OCI-LY1 (cell line): ENCODE results near the gene ADAT3.

Source experiments
- H2AFZ ChIP-seq: fragments of 200-600 bp; sonication (generic), shearing (Covaris generic); 2 replicates; pipeline ENCODE4 v1.6.0; 2014; ENCODE audit warnings: antibody characterized with exemption, mild to moderate bottlenecking, low read length
- H3F3A ChIP-seq: fragments of 200-600 bp; sonication (generic), shearing (Covaris generic); 2 replicates; pipeline ENCODE4 v1.6.0; 2014; ENCODE audit warnings: mild to moderate bottlenecking, antibody characterized with exemption, low read length, moderate library complexity; ENCODE audit not compliant: insufficient read depth
- H3K27ac ChIP-seq: fragments of 200-600 bp; sonication (generic); 2 replicates; pipeline ENCODE4 v1.5.1; 2014; ENCODE audit warnings: low read length, mixed run types, mild to moderate bottlenecking, low read depth; ENCODE audit not compliant: poor library complexity, severe bottlenecking
- H3K27me3 ChIP-seq: fragments of 200-600 bp; sonication (generic); 2 replicates; pipeline ENCODE4 v1.6.0; 2014; ENCODE audit warnings: antibody characterized with exemption, mild to moderate bottlenecking, low read length, moderate library complexity; ENCODE audit not compliant: insufficient read depth
- H3K36me3 ChIP-seq: fragments of 200-600 bp; sonication (generic); 2 replicates; pipeline ENCODE4 v1.6.1; 2014; ENCODE audit warnings: mild to moderate bottlenecking, antibody characterized with exemption, low read length, moderate library complexity, mixed read lengths; ENCODE audit not compliant: insufficient read depth
- H3K4me1 ChIP-seq: fragments of 200-600 bp; sonication (generic); 2 replicates; pipeline ENCODE4 v1.5.1; 2014; ENCODE audit warnings: mild to moderate bottlenecking, low read length, moderate library complexity; ENCODE audit not compliant: insufficient read depth, severe bottlenecking
- H3K4me2 ChIP-seq: fragments of 200-600 bp; sonication (generic), shearing (Covaris generic); 2 replicates; pipeline ENCODE4 v1.6.1; 2014; ENCODE audit warnings: low read length
- H3K4me3 ChIP-seq: fragments of 200-600 bp; sonication (generic); 2 replicates; pipeline ENCODE4 v1.5.1; 2014; ENCODE audit warnings: low read length, low read depth, mild to moderate bottlenecking, mixed read lengths; ENCODE audit not compliant: poor library complexity, severe bottlenecking
- H3K79me2 ChIP-seq: fragments of 200-600 bp; shearing (Covaris generic); 2 replicates; pipeline ENCODE4 v1.6.1; 2016; ENCODE audit warnings: mixed run types, low read length, mixed read lengths; ENCODE audit not compliant: insufficient read depth
- H3K9ac ChIP-seq: fragments of 200-600 bp; sonication (generic), shearing (Covaris generic); 2 replicates; pipeline ENCODE4 v1.6.1; 2014; ENCODE audit warnings: mild to moderate bottlenecking, low read length, mixed read lengths
- H3K9me2 ChIP-seq: fragments of 200-600 bp; sonication (generic), shearing (Covaris generic); 2 replicates; pipeline ENCODE4 v1.6.1; 2014; ENCODE audit warnings: low read depth, mild to moderate bottlenecking, low read length, mixed read lengths
- H3K9me3 ChIP-seq: fragments of 200-600 bp; shearing (Covaris generic); 2 replicates; pipeline ENCODE4 v1.6.1; 2014; ENCODE audit warnings: low read length, mixed read lengths
- H4K20me1 ChIP-seq: fragments of 200-600 bp; sonication (generic), shearing (Covaris generic); 2 replicates; pipeline ENCODE4 v1.6.0; 2016; ENCODE audit warnings: mild to moderate bottlenecking, low read length; ENCODE audit not compliant: insufficient read depth
- CTCF ChIP-seq: fragments of 200-600 bp; sonication (generic), shearing (Covaris generic); IDR thresholded peaks from 2 replicates; pipeline ENCODE4 v1.5.1; 2017; ENCODE audit warnings: mild to moderate bottlenecking, antibody characterized with exemption, low read length, moderate library complexity, mixed read lengths
- EZH2 ChIP-seq: fragments of 200-600 bp; sonication (generic), shearing (Covaris generic); IDR thresholded peaks from 2 replicates; pipeline ENCODE4 v1.8.0; 2017; ENCODE audit warnings: borderline replicate concordance, mixed run types, mild to moderate bottlenecking, antibody characterized with exemption, low read length, moderate library complexity, mixed read lengths

ADAT3 gene

GRCh38 chr19:1944916-1945561 lies 39.8 kb downstream of the ADAT3 start:
- H3K36me3 ChIP-seq: peaks cover 17% of the 10 kb centered on the region; the same call in 1 of the 2 replicates
- peak overlapping the region; percentile 76 for H3K4me3 ChIP-seq
- no peak overlapping the region for H2AFZ ChIP-seq
- H3K27ac ChIP-seq: no peak overlapping the region
- H3K27me3 ChIP-seq: no peaks in the 10 kb centered on the region
- H3K9me3 ChIP-seq: no peaks in the 10 kb centered on the region
- H3K4me1 ChIP-seq: peaks cover 30% of the 10 kb centered on the region
- no peak overlapping the region; the same call in 1 of the 2 replicates for H3K9ac ChIP-seq
- H3K79me2 ChIP-seq: peaks cover 50% of the 10 kb centered on the region
- no peaks in the 10 kb centered on the region for H3K9me2 ChIP-seq
- peaks cover 4% of the 10 kb centered on the region; the same call in 1 of the 2 replicates for H3F3A ChIP-seq
- no peak for TF ChIP-seq EZH2
- TF ChIP-seq CTCF: no peak
- H3K4me2 ChIP-seq: peak overlapping the region; percentile 87
- no peaks in the 10 kb centered on the region for H4K20me1 ChIP-seq

GRCh38 chr19:1945899-1946298 lies 40.7 kb downstream of the ADAT3 start:
- Histone ChIP-seq H3K4me2 (no peak overlapping the region), H3K9ac (no peak overlapping the region), H4K20me1 (no peaks in the 10 kb centered on the region), H2AFZ (no peak overlapping the region), H3K4me1 (peaks cover 25% of the 10 kb centered on the region), H3K9me2 (no peaks in the 10 kb centered on the region), H3F3A (peaks cover 4% of the 10 kb centered on the region; the same call in 1 of the 2 replicates), H3K79me2 (peaks cover 50% of the 10 kb centered on the region), H3K36me3 (peaks cover 17% of the 10 kb centered on the region; the same call in 1 of the 2 replicates), H3K9me3 (no peaks in the 10 kb centered on the region), H3K27ac (no peak overlapping the region), H3K27me3 (no peaks in the 10 kb centered on the region), H3K4me3 (no peak overlapping the region)
- TF ChIP-seq CTCF (peak; percentile 67), EZH2 (no peak)

- H3K36me3 ChIP-seq: peaks cover 27% of the 10 kb centered on the region; the same call in 1 of the 2 replicates
- H2AFZ ChIP-seq: no peak overlapping the region
- TF ChIP-seq EZH2 (no peak), CTCF (no peak)
- H3K9ac ChIP-seq: no peak overlapping the region
- no peak overlapping the region for H3K4me2 ChIP-seq
- H3K27ac ChIP-seq: no peak overlapping the region
- peaks cover 24% of the 10 kb centered on the region for H3K4me1 ChIP-seq
- no peaks in the 10 kb centered on the region for H3K9me3 ChIP-seq
- peaks cover 50% of the 10 kb centered on the region for H3K79me2 ChIP-seq
- no peak overlapping the region for H3K4me3 ChIP-seq
- no peaks in the 10 kb centered on the region for H3K9me2 ChIP-seq
- H3K27me3 ChIP-seq: no peaks in the 10 kb centered on the region
- no peaks in the 10 kb centered on the region for H4K20me1 ChIP-seq
- peaks cover 4% of the 10 kb centered on the region; the same call in 1 of the 2 replicates for H3F3A ChIP-seq
These were observed 42.5 kb downstream of the ADAT3 start for GRCh38 chr19:1947651-1948209.
